Lower leg skin (tissue), 4 donors: ENCODE measurements around the gene IFI6. TPM values are rescaled to one million over a fixed set of nuclear protein-coding genes. Genes with fewer than 3 reads are reported as not detected.
A peak's percentile ranks its signal among the peaks of the same experiment; 100 is the strongest.
"Not testable (repeated sequence)": the region's sequence is repeated elsewhere in the genome, so short reads cannot be mapped to it uniquely, and the experiment has no call there.

Source experiments
- DNase-seq, 2 donors: peaks; one replicate each; pipeline ENCODE4 v3.0.0-alpha.2; 2019; ENCODE audit warnings: low spot score in 2 of 2
- H3K4me3 ChIP-seq: fragments of 200-600 bp; sonication (generic); 2 replicates; pipeline ENCODE4 v1.5.1; 2017; ENCODE audit warnings: mild to moderate bottlenecking, low read depth; ENCODE audit not compliant: poor library complexity, severe bottlenecking
- POLR2A ChIP-seq, 2 donors: fragments of 450-650 bp; IDR thresholded peaks; one replicate each; pipeline ENCODE4 v1.6.1; 2016 to 2017; ENCODE audit warnings: antibody characterized with exemption in 2 of 2, mild to moderate bottlenecking in 1 of 2, moderate library complexity in 1 of 2
- WGBS, 2 donors: methylation state at CpG; one replicate each; pipeline ENCODE4 v1.1.5; 2018; 5-methylcytosine and 5-hydroxymethylcytosine counted together
- intact Hi-C: fragments of 100-400 bp; cut with DNase I; formaldehyde crosslinking; loops from one replicate; pipeline ENCODE4 v1.15.0; 2023; ENCODE audit warnings: low total_unique reads
- total RNA-seq, 4 donors: library from RNA; depleted of rRNA; stranded (reverse); fragments of >200 nt; gene quantifications; one replicate each; pipeline ENCODE4 v1.1.0, GENCODE V29; 2016
- TF ChIP-seq, protein P1 (sequence below), 3 donors: fragments of 450-650 bp; IDR thresholded peaks; one replicate each; pipeline ENCODE4 v1.5.1; 2016; ENCODE audit warnings: antibody characterized with exemption in 3 of 3, mild to moderate bottlenecking in 3 of 3, moderate library complexity in 2 of 3

Gene IFI6
- total RNA-seq, 4 donors from 2014 or later = 11.8 to 21.4 (median 17.2) TPM

DNA sequence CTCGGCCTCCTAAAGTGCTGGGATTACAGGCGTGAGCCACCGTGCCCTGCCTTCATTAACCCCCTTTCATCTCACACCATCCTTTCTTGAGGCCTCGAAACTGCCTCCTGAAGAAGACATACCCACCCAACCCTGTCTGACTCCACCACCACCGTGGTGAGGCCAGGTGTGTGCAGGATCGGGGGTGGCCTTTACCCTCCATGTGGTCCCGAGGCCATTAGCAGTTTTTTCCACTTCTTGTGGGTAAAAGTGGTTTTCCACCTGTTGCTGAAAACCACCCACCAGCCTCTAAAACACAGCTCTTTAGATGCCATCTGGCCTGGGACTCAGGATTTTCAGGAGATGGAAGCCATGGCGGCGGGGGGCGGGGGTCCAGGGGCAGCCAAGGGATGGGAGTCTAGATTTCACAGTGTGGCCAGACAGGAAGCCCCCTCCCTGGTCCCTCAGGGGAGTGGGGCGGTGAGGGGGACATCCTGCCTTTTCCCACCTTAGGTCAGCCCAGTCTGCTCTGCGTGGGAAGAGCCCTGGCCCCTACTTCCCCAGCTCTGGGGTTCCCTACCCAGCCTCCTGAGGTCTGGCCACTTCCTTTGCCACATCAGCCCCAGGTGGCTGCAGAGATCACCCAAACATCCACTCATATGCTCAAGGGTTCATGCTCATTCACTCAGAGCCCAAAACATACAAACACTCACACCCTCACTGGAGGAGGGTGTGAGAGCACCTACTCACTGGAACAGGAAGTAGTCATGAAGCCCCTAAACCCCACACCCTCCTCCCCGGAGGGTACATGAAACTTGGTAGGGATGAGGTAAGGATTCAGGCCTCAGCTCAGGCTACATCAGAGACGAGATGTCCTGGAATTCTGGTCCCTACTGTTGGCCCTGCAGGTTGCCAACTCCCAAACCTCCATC is 39.4 kb downstream of the IFI6 start:
- intact Hi-C loops = no loop called here
- DNase-seq = no peak
- H3K4me3 ChIP-seq = no peak overlapping the region
- 74 to 87% methylated on average over 14 of the region's 14 CpGs for WGBS, 2 donors
- TF ChIP-seq, protein P1, sequence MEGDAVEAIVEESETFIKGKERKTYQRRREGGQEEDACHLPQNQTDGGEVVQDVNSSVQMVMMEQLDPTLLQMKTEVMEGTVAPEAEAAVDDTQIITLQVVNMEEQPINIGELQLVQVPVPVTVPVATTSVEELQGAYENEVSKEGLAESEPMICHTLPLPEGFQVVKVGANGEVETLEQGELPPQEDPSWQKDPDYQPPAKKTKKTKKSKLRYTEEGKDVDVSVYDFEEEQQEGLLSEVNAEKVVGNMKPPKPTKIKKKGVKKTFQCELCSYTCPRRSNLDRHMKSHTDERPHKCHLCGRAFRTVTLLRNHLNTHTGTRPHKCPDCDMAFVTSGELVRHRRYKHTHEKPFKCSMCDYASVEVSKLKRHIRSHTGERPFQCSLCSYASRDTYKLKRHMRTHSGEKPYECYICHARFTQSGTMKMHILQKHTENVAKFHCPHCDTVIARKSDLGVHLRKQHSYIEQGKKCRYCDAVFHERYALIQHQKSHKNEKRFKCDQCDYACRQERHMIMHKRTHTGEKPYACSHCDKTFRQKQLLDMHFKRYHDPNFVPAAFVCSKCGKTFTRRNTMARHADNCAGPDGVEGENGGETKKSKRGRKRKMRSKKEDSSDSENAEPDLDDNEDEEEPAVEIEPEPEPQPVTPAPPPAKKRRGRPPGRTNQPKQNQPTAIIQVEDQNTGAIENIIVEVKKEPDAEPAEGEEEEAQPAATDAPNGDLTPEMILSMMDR (IDR thresholded peaks at IDR 0.05) = no peak
- no peak for TF ChIP-seq POLR2A (IDR thresholded peaks at IDR 0.05)

DNA sequence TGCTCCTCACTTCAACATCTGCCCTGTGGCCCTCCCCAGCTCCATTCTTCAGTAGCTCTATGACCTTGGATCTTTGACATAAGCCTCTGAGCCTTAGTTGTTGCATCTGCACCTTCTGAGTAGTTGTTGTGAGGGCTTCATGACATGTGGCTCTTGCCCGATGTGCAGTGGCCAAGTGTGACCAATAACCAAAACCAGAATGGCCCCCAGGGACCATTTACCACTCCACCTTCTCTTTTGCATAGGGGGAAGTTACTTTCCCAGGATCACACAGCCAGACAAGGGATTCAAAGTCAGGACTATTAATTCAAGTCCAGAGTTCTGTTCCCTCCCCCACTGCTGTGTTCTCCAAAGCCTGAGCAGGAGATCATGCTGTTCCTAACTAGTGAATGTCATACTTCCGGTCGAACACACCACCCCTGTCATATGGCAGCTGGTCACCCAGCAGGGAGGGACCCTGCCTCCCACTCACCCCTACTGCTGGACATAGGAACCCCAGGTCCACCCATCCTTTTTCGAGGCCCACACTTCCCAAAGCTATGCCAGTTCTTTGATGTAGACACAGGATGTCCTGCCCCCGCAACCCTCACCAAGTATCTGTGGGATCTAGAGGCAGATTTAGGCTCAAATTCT is 41.0 kb downstream of the IFI6 start:
- peak in 1 of 2 donors; percentile 80 for DNase-seq
- TF ChIP-seq, protein P1 (IDR thresholded peaks at IDR 0.05) = no peak
- TF ChIP-seq POLR2A (IDR thresholded peaks at IDR 0.05) = no peak
- H3K4me3 ChIP-seq = no peak overlapping the region
- intact Hi-C loops = no loop called here
- 34 to 46% methylated on average over 5 of the region's 5 CpGs for WGBS, 2 donors

DNA sequence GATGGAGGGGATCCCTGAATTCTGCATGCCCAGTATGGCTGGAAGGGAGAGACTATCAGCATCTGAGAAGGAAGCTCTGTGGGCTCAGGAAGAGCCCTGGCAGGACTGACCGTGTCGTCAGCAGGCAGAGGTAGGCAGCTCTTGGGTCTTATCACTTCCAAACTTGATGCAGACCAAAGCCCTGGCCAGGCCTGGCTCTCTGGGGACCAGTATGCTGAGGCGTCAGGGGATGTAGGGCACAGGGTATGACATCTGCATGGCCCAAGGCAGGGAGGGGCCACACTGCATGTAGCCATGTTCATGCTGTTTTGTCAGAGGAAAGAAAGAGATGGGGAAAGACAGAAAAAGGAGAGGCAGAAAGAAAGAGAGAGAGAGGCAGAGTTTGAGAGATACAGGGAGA is 43.3 kb downstream of the IFI6 start:
- 69 to 79% methylated on average over 3 of the region's 3 CpGs for WGBS, 2 donors

DNA sequence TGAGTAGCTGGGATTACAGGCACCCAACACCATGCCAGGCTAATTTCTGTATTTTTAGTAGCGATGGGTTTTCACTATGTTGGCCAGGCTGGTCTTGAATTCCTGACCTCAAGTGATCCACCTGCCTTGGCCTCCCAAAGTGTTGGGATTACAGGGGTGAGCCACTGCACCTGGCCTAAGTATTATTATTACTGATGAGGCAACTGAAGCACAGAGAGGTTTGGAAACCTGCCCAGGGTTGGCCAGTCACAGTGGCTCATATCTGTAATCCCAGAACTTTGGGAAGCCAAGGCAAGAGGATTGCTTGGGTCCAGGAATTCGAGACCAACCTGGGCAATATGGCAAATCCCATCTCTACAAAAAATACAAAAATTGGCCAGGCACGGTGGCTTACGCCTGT is 44.3 kb downstream of the IFI6 start:
- 91 to 99% methylated on average over 4 of the region's 4 CpGs for WGBS, 2 donors
- H3K4me3 ChIP-seq, DNase-seq, intact Hi-C loops: not testable (repeated sequence)

More for the DNA sequence above, 43.3 kb downstream of the IFI6 start:
- no peak overlapping the region for H3K4me3 ChIP-seq
- TF ChIP-seq, protein P1 (IDR thresholded peaks at IDR 0.05) = no peak
- no peak for TF ChIP-seq POLR2A (IDR thresholded peaks at IDR 0.05)
- intact Hi-C loops = no loop called here
- no peak for DNase-seq

DNA sequence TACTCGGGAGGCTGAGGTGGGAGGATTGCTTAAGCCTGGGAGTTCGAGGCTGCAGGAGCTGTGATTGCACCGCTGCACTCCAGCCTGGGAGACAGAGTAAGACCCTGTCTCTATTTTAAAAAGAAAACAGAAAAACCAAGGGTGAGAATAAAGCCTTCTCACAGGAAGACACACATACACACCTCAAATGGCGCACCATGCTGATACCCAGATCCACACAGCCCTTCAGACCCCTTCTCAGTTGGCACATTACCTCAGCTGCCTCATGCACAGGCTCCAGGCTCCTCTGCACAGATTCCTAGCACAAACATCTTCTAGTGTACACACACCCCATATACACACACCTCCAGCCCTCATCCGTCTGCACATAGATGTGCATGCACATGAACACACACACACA is 44.9 kb downstream of the IFI6 start:
- 94 to 95% methylated on average over 5 of the region's 5 CpGs for WGBS, 2 donors
- no peak for DNase-seq
- TF ChIP-seq, protein P1 (IDR thresholded peaks at IDR 0.05) = no peak
- TF ChIP-seq POLR2A (IDR thresholded peaks at IDR 0.05) = no peak
- H3K4me3 ChIP-seq = no peak overlapping the region
- intact Hi-C loops = no loop called here
